ENCODE results near the gene IL17F.

IL17F gene

DNA sequence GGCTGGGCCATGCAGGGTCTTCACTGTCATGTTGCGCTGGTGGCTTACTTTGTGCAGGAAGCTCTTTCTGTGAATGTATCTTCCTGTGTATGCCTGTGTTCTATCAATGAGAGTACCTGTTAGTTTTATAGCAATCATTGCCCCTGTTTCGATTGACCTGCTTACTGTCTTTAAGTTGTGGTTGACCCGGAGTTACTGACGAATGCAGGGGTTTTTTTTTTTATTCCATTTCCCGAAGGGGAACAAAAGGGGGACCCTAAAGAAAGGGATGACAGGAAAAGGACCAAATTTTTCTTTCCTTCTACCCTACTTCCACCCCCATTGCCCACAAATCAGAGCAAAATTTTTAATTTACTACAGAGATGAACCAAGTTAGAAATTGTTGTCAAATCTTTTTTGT lies at the start of gene IL17F:
IL17F (minus strand) TSS at position 101 of the 400 bp plus-strand sequence; CDS start at position 30, 71 bp downstream.
- DNase-seq: no peak

DNA sequence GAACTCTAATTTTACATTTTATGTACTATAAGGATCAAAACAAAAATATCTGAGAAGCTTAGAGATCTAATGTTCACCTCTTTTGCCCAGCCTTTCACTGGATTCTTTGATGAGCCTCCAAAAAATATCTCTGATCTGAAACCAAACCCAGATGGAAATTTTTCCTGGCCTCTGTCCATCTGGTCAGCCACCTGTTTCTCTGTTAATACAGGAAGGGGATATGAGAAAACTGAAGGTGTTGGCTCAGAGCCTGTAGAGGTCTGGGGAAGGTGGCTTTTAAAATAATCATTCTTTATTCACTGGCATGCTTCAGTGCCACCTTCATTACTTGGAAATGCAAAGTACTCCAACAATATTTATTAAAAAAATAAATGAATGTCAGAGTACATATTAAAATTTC lies 48.8 kb upstream of the IL17F start:
- DNase-seq: no peak

GRCh38 chr6:52288841-52289240 lies 44.5 kb upstream of the IL17F start:
- DNase-seq: no peak

GRCh38 chr6:52288216-52288615 lies 43.9 kb upstream of the IL17F start:
- DNase-seq: no peak

DNA sequence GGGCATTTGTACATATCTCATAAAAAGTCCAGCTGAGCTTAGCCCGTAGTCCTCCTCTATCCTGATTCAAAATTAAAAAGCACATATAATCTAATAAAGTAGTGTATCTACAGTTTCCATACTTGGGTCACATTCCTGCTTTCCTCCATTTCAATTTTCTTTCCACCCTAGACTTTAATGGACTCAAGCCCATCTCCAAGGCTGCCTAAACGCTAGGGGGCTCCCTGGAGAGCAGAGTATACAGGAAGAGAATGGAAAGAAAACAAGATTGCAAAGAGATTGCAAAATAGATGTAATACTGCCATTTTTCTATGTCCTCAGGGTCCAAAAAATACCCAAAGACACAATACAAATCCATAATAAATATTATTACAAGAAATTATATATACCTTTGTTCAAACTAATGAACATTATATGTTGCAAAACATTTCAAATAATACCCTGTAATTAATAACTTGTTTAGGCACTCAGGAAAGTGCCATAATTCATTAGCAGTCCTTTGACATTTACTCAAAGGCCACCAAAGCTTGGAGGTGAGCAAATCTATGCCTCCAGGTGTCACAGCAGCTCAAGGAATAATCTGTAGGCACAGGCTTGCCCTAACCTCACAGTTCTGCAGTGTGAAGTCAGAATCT lies 42.6 kb upstream of the IL17F start:
- peak; percentile 78 for DNase-seq

- peak; percentile 30 for DNase-seq
Observed at GRCh38 chr6:52285177-52286068, 41.1 kb upstream of the IL17F start.

- peak; percentile 99 for DNase-seq
Observed at GRCh38 chr6:52284460-52285176, 40.3 kb upstream of the IL17F start, which contains the start of gene MCM3. TSS of gene MCM3 (minus strand) at chr6:52284742. CDS start at chr6:52284674, 68 bp downstream.

GRCh38 chr6:52284131-52284459 lies 39.8 kb upstream of the IL17F start:
- peak; percentile 31 for DNase-seq

DNA sequence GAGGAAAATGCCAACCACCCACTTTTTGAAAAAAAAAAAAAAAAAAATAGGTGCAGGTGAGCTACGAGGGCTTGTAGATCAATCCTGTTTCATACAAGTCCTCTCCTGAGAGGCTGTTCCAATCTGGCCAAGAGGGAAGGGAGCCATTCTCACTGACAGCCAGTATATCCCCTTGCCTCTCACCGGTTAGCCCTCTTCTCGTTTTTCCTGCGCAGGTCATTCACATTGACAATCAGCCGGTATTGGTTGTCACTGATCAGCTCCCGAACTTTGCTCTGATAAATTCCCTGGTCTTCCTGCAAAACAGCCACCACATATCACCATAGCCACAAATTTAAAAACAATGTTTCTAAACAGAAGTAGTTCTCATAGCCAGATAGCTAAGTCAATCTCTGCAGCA lies 38.8 kb upstream of the IL17F start:
- DNase-seq: no peak

DNA sequence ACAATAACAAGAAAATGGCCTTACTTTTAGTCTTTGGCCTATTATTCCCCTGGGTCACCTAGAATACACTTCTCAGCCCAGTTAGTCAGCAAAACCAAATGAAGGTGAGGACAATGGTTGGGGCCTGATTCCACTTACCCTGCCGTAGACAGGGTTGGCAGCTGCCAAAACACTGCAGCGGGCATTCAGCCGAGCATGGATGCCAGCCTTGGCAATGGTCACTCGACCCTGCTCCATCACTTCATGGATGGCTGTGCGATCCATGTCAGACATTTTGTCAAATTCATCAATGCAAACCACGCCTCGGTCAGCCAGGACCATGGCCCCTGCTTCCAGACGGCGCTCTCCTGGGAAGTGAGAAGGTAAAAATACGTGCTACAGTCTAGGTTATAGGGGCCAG lies 31.8 kb upstream of the IL17F start:
- no peak for DNase-seq

- DNase-seq: no peak
Observed at GRCh38 chr6:52271852-52272460, 27.7 kb upstream of the IL17F start.

DNA sequence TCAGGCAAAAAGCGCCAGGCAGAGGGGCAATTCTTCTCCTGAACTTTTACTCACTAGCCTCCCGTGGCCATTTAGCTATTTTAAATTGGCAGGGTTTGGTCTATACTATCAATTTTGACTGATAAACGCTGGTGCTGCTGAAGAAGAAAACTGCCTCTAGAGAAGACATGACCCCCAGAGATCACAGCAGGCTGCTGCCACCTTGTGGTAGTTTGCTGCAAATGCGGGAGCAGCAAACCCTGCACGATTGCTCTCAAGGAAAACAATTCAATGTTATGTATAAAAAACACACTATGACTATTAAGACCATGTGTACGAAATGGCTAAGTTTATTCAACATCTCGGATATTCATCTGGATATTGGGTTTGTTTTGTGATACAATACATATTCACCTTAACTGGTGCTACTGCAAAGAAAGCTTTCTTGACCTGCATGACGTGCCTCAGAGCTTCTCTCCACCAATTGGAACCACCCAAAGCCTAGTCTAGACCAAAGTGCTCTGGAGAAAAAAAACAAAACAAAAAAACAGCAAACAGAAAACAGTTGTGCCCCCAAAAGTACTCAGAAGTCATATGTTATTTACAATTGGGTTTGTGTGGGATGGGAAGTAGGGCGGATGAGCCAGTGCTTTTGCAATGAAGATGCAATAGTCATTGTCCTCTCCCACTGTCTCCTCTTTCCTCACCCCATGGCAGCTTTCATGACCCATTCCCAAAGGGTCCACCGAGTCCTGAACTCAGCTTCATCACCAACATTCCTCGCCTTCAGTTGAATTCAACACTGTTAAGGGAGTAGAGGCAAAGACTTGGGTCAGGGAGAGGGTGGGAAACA lies 19.6 kb upstream of the IL17F start:
- peak; percentile 53 for DNase-seq

GRCh38 chr6:52262620-52263344 lies 18.5 kb upstream of the IL17F start:
- no peak for DNase-seq

DNA sequence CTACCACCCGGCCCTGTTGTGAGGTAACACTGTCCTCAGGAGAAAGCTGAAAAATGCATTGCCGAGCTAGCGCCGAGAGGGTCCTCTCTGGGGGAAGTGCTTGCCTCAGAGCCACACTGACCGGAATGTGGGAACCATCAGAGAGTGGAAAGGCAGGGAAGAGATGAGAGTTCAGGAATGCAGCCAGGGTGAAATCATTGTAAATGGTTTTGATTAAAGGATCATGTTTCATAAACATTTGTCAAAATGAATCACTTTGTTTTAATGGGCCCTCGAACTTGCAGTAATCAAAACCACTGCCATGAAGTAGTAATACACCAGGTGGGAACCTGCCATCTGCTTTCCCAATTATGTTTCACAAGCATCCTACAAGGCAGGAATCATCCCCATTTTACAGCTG lies 16.9 kb upstream of the IL17F start:
- DNase-seq: peak; percentile 88

- DNase-seq: no peak
Observed at GRCh38 chr6:52260634-52261033, 16.3 kb upstream of the IL17F start.

- no peak for DNase-seq
Observed at GRCh38 chr6:52255434-52255833, 11.1 kb upstream of the IL17F start.

GRCh38 chr6:52254731-52255378 lies 10.6 kb upstream of the IL17F start:
- DNase-seq: no peak

DNA sequence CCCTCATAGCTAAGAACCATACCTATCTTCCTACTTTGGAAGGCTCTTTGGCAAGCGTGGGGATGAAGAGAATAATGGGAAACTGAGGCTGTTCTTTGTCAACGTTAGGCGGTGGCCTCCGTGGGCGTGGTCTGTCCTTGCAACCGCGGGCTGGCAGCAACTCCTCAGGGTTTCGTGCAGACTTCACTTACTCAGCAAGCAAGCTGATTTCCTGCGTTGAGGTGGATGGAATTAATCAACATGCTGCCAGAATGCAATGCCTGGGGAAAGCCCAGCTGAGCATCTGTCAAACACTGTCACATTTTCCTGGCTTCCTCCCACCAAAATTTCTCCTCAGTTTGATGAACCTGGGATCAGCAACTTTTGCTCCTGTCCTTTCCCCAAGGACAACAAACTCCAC lies 9.2 kb upstream of the IL17F start:
- DNase-seq: no peak

DNA sequence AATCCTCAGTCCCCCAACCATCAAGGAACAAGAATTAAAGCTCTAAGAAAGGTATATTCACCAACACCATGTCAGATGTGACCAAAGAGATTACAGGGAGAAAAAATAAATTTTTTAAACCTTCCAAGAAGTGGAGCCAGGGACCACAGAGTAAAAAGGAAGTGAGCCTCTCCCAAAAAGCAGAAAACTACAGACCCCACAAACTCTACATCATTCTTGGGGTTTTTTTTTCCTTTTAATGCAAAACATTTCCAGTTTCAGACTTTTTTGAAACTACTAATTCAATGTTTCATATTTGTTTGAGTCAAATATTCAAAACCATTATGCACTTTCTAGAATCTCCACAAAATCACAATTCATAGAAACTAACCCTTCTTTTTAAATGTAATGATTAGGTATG lies 6.8 kb upstream of the IL17F start:
- DNase-seq: no peak

DNA sequence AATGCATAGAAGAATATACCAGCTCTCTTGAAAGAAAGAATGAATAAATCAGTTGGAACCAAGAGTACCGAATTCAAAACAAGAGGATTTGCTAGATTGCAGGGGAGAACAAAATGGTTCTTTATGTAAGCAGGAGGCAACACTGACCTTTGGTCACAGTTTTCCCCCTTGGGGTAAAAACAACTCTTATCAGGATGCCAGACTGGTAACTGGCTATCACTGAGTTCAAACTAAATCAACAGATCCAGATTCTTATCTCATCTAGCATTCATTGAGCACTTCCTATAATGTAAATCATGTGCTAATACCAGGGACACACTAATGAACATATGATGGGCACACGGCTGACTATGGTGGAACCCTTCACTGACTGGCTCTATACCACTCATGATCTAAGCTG lies 4.8 kb upstream of the IL17F start:
- DNase-seq: no peak

- no peak for DNase-seq
Observed at GRCh38 chr6:52245425-52245824, 1.1 kb upstream of the IL17F start.

All from HCEC 1CT (cell line).